HG02642 (cell line): Measurements from ENCODE around the gene ZDHHC11B.
A peak's percentile ranks its signal among the peaks of the same experiment; 100 is the strongest.
"Not testable (repeated sequence)": the region's sequence is repeated elsewhere in the genome, so short reads cannot be mapped to it uniquely, and the experiment has no call there.

Experiments
- ATAC-seq: cut with Tn5 transposase; IDR thresholded peaks from one replicate; pipeline ENCODE4 v1.9.1; 2021; ENCODE audit warnings: mild to moderate bottlenecking; ENCODE audit not compliant: unreplicated experiment, poor library complexity

Gene ZDHHC11B

DNA sequence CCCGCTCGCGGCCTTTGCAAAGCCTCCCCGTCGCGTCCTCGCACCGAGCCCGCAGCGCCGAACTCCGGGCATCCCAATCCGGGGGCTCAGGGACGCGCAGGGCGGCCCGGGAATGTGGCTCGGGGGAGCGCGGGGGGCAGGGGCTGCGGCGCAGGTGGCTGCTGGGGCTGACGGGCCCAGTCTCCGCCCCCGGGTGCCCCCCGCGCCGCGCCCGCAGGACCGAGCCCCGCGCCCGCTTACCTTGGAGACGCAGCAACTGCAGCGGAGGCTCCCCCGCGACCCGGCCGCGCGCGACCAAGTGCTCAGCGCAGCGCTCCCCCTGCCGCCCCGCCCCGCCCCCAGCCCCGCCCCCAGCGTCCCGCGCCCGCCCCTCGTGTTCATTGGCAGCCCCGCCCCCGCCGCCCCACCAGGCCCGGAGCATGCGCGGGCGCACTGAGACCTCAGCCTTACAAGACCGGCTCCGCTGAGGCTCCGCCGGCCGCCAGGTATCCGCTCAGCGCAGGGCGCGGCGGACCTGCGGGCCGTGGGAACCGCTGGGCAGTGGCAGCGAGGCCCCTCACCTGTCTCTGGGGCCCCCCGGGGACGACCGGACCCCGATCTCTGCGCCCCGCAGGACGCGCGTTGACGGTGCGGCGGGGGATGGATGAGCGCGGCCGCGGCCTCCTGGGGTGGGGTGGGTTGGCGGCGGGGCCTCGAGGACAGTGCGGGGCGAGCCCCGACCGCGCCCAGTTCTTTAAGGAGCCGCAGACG is at the start of gene ZDHHC11B:
ZDHHC11B (minus strand) TSS at position 302 of the 750 bp plus-strand sequence. CDS start 17,810 bp downstream, outside the sequence.
- ATAC-seq, result peak; percentile 72

GRCh38 chr5:834013-834412 is 49.5 kb upstream of the ZDHHC11B start:
- ATAC-seq, result not testable (repeated sequence)

GRCh38 chr5:828194-828593 is 43.7 kb upstream of the ZDHHC11B start:
- not testable (repeated sequence) for ATAC-seq

DNA sequence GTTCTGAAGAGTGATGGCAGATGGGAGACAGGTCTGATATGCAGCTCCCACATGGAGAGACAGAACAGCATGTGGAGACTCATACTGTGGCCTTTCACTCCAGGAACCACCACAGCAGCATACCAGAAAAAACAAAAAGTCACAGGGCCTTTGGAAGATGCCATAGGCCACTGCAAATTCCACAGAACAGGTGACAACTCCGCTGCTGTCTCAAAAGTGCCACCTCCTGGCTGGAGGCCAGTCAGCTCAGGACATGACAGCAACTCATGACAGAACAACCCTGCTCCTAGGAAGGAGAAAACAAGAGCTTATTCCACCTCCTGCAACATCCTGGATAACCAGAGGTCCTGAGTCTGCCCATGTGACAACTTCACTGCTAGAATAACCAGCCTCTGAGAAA is 41.0 kb upstream of the ZDHHC11B start:
- ATAC-seq, result not testable (repeated sequence)

GRCh38 chr5:821504-821903 is 37.0 kb upstream of the ZDHHC11B start:
- no peak for ATAC-seq

- no peak for ATAC-seq
These were observed 35.7 kb upstream of the ZDHHC11B start for GRCh38 chr5:820245-820644.

DNA sequence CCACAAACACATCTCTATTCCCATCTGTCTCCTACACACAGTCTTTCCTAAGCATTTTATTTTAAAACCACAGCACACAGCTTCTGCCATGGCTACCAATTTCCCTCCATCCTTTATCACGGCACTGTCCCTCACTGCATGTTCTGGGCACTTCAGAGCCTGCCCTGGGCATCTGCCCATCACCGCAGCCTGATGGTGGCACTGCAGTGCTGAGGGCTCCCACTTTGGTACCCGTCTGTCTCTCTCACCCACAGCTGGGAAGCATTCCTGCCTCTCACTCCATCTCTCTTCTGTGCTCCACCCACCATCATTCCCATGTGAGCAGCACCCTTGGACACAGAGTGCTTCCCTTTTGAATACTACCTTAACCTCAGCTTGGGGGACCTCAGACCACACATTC is 34.5 kb upstream of the ZDHHC11B start:
- no peak for ATAC-seq

DNA sequence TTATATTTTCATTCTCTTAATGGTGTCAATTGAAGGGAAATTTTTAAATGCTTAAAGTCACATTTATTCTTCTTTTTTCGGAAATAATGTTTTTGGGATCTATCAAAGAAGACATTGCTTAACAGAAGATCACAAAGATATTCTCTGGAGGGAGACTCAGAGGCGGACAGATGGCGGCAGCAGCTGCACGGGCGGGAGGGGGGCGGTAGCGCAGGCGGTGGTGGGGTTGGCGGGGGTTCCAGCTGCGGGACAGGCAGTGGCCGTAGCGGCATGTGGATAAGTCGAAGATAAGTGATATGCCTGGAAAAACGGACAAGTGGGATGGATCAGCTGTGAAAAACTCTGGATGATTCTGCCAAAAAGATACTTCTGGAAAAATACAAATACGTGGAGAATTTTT is 31.6 kb upstream of the ZDHHC11B start:
- ATAC-seq, result no peak

DNA sequence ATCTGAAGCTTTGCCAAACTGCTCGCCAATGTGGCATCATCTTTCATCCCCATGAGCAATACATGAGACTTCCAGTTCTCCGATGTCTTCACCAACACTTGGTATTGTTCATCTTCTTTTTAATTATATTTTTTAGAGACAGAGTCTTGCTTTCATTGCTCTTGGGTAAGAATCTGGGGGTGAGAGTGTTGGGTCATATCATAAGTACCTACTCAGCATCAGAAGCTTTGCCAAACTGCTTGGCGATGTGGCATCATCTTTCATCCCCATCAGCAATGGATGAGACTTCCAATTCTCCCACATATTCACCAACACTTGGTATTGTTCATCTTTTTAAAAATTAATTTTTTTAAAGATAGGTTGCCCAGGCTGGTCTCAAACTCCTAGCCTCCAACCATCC is 30.9 kb upstream of the ZDHHC11B start:
- no peak for ATAC-seq

DNA sequence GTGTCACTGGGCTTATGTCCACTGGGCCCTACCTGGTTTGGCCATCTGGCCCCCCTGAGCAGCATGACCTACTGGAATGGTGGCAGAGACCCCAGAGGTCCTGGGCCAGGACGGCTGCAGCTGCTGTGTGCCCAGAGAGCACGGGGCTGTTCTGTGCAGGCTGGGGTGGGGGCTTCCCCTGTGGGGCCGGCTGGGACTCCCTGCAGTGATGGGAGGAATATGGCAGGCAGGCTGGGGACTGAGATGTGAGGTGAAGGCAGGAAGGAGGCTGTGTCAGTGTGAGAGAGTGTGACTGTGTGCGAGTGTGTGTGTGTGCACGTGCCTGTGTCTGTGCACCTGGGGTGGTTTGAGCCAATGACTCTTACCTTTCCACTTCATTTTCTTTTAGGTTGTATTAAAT is 29.0 kb upstream of the ZDHHC11B start:
- not testable (repeated sequence) for ATAC-seq

DNA sequence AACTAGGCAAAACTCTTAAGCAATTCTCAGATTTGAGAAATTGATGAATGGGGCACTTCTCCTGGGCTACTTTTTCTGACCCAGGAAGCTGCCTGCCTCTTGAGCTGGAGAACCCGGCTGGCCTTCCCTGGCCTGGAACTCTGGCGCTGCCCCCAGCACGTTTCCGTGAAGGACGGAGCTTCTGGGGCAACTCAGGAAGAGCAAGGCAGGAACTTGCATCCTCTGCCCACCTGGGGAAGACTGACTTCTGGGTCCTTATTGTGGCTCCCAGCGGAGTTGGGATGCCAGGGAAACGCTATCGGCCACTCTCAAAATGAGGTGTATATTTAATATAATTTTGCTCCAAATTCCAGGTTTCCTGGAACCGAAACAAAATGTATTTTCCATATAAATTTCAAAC is 26.9 kb upstream of the ZDHHC11B start:
- ATAC-seq, result not testable (repeated sequence)

GRCh38 chr5:807719-808514 is 23.4 kb upstream of the ZDHHC11B start:
- not testable (repeated sequence) for ATAC-seq

- no peak for ATAC-seq
These were observed 16.9 kb upstream of the ZDHHC11B start for GRCh38 chr5:801472-801871.

DNA sequence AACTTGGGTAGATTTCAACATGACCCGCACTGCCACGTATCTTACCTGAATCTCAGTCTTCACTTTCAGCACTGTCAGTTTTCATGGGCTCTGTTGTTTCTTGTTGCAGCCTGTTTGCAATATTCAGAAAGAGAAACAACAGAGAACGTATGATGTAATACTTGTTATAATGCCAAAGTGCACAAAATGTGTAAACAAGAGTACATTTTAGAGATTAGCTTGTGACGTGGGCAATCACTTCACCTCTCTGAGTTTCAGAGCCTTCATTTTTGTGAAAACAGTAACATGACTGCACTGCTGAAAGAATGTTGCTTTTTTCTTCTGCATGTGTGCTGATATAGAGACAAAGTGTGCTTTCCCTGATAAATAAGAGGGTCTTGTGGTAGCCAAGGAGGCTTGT is 16.5 kb upstream of the ZDHHC11B start:
- not testable (repeated sequence) for ATAC-seq

- ATAC-seq, result not testable (repeated sequence)
These were observed 14.1 kb upstream of the ZDHHC11B start for GRCh38 chr5:798505-799138.

GRCh38 chr5:797986-798385 is 13.5 kb upstream of the ZDHHC11B start:
- ATAC-seq, result not testable (repeated sequence)

DNA sequence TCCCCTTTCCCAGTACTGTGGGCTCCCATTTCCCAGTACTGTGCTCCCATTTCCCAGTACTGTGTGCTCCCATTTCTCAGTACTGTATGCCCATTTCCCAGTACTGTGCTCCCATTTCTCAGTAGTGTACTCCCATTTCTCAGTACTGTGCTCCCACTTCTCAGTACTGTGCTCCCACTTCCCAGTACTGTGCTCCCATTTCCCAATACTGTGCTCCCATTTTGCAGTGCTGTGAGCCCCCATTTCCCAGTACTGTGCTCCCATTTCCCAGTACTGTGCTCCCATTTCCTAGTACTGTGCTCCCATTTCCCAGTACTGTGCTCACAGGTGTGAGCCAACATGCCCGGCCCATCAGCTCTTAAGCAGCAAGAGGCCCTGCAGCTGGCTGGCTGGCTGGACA is 11.3 kb upstream of the ZDHHC11B start:
- not testable (repeated sequence) for ATAC-seq

GRCh38 chr5:794948-795347 is 10.4 kb upstream of the ZDHHC11B start:
- not testable (repeated sequence) for ATAC-seq

GRCh38 chr5:788703-789102 is 4.2 kb upstream of the ZDHHC11B start:
- not testable (repeated sequence) for ATAC-seq

DNA sequence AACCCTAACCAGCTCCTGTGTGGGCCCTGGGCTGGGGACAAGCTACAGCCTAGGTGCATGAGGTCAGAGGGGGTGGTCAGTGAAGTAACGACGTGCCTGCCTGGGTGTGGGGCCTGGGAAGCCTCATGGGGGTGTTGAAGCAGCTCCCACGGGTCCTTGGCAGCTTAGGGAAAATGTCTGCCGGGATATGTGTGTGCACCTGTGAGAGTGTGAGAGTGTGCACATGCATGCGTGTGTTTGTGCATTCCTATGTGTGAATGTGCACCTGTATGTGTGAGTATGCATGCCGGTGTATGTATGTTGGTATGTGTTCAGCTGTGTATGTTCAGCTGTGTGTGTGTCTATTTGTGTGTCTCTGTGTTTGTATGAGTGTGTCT is 3.3 kb upstream of the ZDHHC11B start:
- ATAC-seq, result not testable (repeated sequence)
